Measurements from ENCODE around the gene KLK15.

KLK15 gene

GRCh38 chr19:50838239-50838638 is 4.9 kb upstream of the KLK15 start:
- WGBS, 2 donors (ENCODE audit: extremely low coverage in 2 of 2, insufficient read length in 2 of 2, insufficient replicate concordance in 1 of 2), result no CpG with 5 or more reads among the region's 6 CpGs
- peaks cover 0 to 3% of the 10 kb centered on the region in 2 donors for H3K4me1 ChIP-seq (ENCODE audit: control insufficient read depth in 2 of 2, insufficient read depth in 1 of 2, low read depth in 1 of 2, low read length in 2 of 2)
- H3K4me3 ChIP-seq (ENCODE audit: low read length in 2 of 2), result no peak overlapping the region
- H3K27ac ChIP-seq (replicated peaks; ENCODE audit: low read length), result no peak overlapping the region
- peaks cover 0 to 32% (median 28%) of the 10 kb centered on the region in 3 experiments for H3K27me3 ChIP-seq (ENCODE audit: control insufficient read depth in 3 of 3, insufficient read depth in 3 of 3, low read depth in 1 of 3, low read length in 3 of 3)
- H2BK5ac ChIP-seq (ENCODE audit: low read length), result no peak overlapping the region
- H3K4ac ChIP-seq (ENCODE audit: low read length), result no peak overlapping the region
- no peak overlapping the region for H4K91ac ChIP-seq (ENCODE audit: low read depth, low read length, poor library complexity)
- H3K9ac ChIP-seq (ENCODE audit: low read depth, low read length, poor library complexity), result no peak overlapping the region
- no peaks in the 10 kb centered on the region for H3K36me3 ChIP-seq (replicated peaks in 1 of 2; ENCODE audit: control insufficient read depth in 2 of 2, insufficient read depth in 2 of 2, low read length in 2 of 2)
- no peak overlapping the region for H3K4me2 ChIP-seq (ENCODE audit: insufficient read depth, low read length, poor library complexity, severe bottlenecking)
- H2BK12ac ChIP-seq (ENCODE audit: low read length), result no peak overlapping the region
- H2AFZ ChIP-seq (ENCODE audit: low read length), result no peak overlapping the region
- no peak overlapping the region for H2AK5ac ChIP-seq (ENCODE audit: low read depth, low read length)
- H3K79me1 ChIP-seq (ENCODE audit: low read depth, low read length), result no peaks in the 10 kb centered on the region
- no peak overlapping the region for H3K14ac ChIP-seq (ENCODE audit: low read length)
- DNase-seq (ENCODE audit: low spot score), result no peak
- no peak overlapping the region for H3K18ac ChIP-seq (ENCODE audit: low read length)
- H2BK15ac ChIP-seq (ENCODE audit: low read length), result no peak overlapping the region
- H2BK120ac ChIP-seq (ENCODE audit: low read depth, low read length), result no peak overlapping the region
- H3K9me3 ChIP-seq (replicated peaks in 1 of 2; ENCODE audit: control insufficient read depth in 2 of 2, insufficient read depth in 1 of 2, low read depth in 1 of 2, low read length in 2 of 2), result peaks cover 0 to 4% of the 10 kb centered on the region in 2 donors
- no peak overlapping the region for H4K8ac ChIP-seq (ENCODE audit: low read depth, low read length)
- no peak overlapping the region for H3K23ac ChIP-seq (ENCODE audit: low read depth, low read length, poor library complexity)

GRCh38 chr19:50837300-50837699 is 3.9 kb upstream of the KLK15 start:
- H3K9me3 ChIP-seq (replicated peaks in 1 of 2; ENCODE audit: control insufficient read depth in 2 of 2, insufficient read depth in 1 of 2, low read depth in 1 of 2, low read length in 2 of 2), result peaks cover 0 to 4% of the 10 kb centered on the region in 2 donors
- no peaks in the 10 kb centered on the region for H3K36me3 ChIP-seq (replicated peaks in 1 of 2; ENCODE audit: control insufficient read depth in 2 of 2, insufficient read depth in 2 of 2, low read length in 2 of 2)
- no peak overlapping the region for H4K91ac ChIP-seq (ENCODE audit: low read depth, low read length, poor library complexity)
- no peak overlapping the region for H2AFZ ChIP-seq (ENCODE audit: low read length)
- H3K27ac ChIP-seq (replicated peaks; ENCODE audit: low read length), result no peak overlapping the region
- no peak overlapping the region for H3K9ac ChIP-seq (ENCODE audit: low read depth, low read length, poor library complexity)
- no peak overlapping the region for H2BK12ac ChIP-seq (ENCODE audit: low read length)
- H2BK120ac ChIP-seq (ENCODE audit: low read depth, low read length), result no peak overlapping the region
- no peak overlapping the region for H3K4me3 ChIP-seq (ENCODE audit: low read length in 2 of 2)
- no peak overlapping the region for H3K4ac ChIP-seq (ENCODE audit: low read length)
- H3K4me2 ChIP-seq (ENCODE audit: insufficient read depth, low read length, poor library complexity, severe bottlenecking), result no peak overlapping the region
- no peak overlapping the region for H2BK5ac ChIP-seq (ENCODE audit: low read length)
- no peak overlapping the region for H3K18ac ChIP-seq (ENCODE audit: low read length)
- no peak overlapping the region for H3K14ac ChIP-seq (ENCODE audit: low read length)
- DNase-seq (ENCODE audit: low spot score), result no peak
- no CpG with 5 or more reads among the region's 10 CpGs for WGBS, 2 donors (ENCODE audit: extremely low coverage in 2 of 2, insufficient read length in 2 of 2, insufficient replicate concordance in 1 of 2)
- peaks cover 0 to 33% (median 26%) of the 10 kb centered on the region in 3 experiments for H3K27me3 ChIP-seq (ENCODE audit: control insufficient read depth in 3 of 3, insufficient read depth in 3 of 3, low read depth in 1 of 3, low read length in 3 of 3)
- H2AK5ac ChIP-seq (ENCODE audit: low read depth, low read length), result no peak overlapping the region
- no peak overlapping the region for H3K23ac ChIP-seq (ENCODE audit: low read depth, low read length, poor library complexity)
- no peak overlapping the region for H2BK15ac ChIP-seq (ENCODE audit: low read length)
- H3K4me1 ChIP-seq (ENCODE audit: control insufficient read depth in 2 of 2, insufficient read depth in 1 of 2, low read depth in 1 of 2, low read length in 2 of 2), result peaks cover 0 to 3% of the 10 kb centered on the region in 2 donors
- H3K79me1 ChIP-seq (ENCODE audit: low read depth, low read length), result no peaks in the 10 kb centered on the region
- no peak overlapping the region for H4K8ac ChIP-seq (ENCODE audit: low read depth, low read length)

GRCh38 chr19:50836543-50837195 is 3.3 kb upstream of the KLK15 start:
- Histone ChIP-seq H4K8ac (ENCODE audit: low read depth, low read length) (no peak overlapping the region), H3K4ac (ENCODE audit: low read length) (no peak overlapping the region), H3K27ac (replicated peaks; ENCODE audit: low read length) (no peak overlapping the region)

GRCh38 chr19:50835785-50836542 is 2.6 kb upstream of the KLK15 start:
- Histone ChIP-seq H3K14ac (ENCODE audit: low read length) (peak overlapping the region; percentile 26), H3K27me3 (ENCODE audit: control insufficient read depth in 3 of 3, insufficient read depth in 3 of 3, low read depth in 1 of 3, low read length in 3 of 3) (peaks cover 0 to 33% (median 26%) of the 10 kb centered on the region in 3 experiments), H3K18ac (ENCODE audit: low read length) (peak overlapping the region; percentile 81), H3K4ac (ENCODE audit: low read length) (no peak overlapping the region), H3K79me1 (ENCODE audit: low read depth, low read length) (no peaks in the 10 kb centered on the region), H3K4me2 (ENCODE audit: insufficient read depth, low read length, poor library complexity, severe bottlenecking) (peak overlapping the region; percentile 72), H3K4me3 (ENCODE audit: low read length in 2 of 2) (peak overlapping the region; percentile 60 to 95), H2AK5ac (ENCODE audit: low read depth, low read length) (no peak overlapping the region), H3K4me1 (ENCODE audit: control insufficient read depth in 2 of 2, insufficient read depth in 1 of 2, low read depth in 1 of 2, low read length in 2 of 2) (peaks cover 0 to 3% of the 10 kb centered on the region in 2 donors), H2BK12ac (ENCODE audit: low read length) (no peak overlapping the region), H2AFZ (ENCODE audit: low read length) (peak overlapping the region; percentile 95), H4K8ac (ENCODE audit: low read depth, low read length) (no peak overlapping the region), H3K23ac (ENCODE audit: low read depth, low read length, poor library complexity) (peak overlapping the region; percentile 94), H2BK15ac (ENCODE audit: low read length) (peak overlapping the region; percentile 77), H3K9ac (ENCODE audit: low read depth, low read length, poor library complexity) (peak overlapping the region; percentile 89), H3K9me3 (replicated peaks in 1 of 2; ENCODE audit: control insufficient read depth in 2 of 2, insufficient read depth in 1 of 2, low read depth in 1 of 2, low read length in 2 of 2) (peaks cover 0 to 4% of the 10 kb centered on the region in 2 donors), H3K36me3 (replicated peaks in 1 of 2; ENCODE audit: control insufficient read depth in 2 of 2, insufficient read depth in 2 of 2, low read length in 2 of 2) (no peaks in the 10 kb centered on the region), H2BK120ac (ENCODE audit: low read depth, low read length) (no peak overlapping the region), H2BK5ac (ENCODE audit: low read length) (no peak overlapping the region), H4K91ac (ENCODE audit: low read depth, low read length, poor library complexity) (no peak overlapping the region), H3K27ac (replicated peaks; ENCODE audit: low read length) (no peak overlapping the region)
- DNase-seq (ENCODE audit: low spot score), result peak; percentile 71
- WGBS, 2 donors (ENCODE audit: extremely low coverage in 2 of 2, insufficient read length in 2 of 2, insufficient replicate concordance in 1 of 2), result no CpG with 5 or more reads among the region's 67 CpGs

More at GRCh38 chr19:50836543-50837195, 3.3 kb upstream of the KLK15 start:
- peaks cover 0 to 33% (median 23%) of the 10 kb centered on the region in 3 experiments for H3K27me3 ChIP-seq (ENCODE audit: control insufficient read depth in 3 of 3, insufficient read depth in 3 of 3, low read depth in 1 of 3, low read length in 3 of 3)
- H3K36me3 ChIP-seq (replicated peaks in 1 of 2; ENCODE audit: control insufficient read depth in 2 of 2, insufficient read depth in 2 of 2, low read length in 2 of 2), result no peaks in the 10 kb centered on the region
- H2AFZ ChIP-seq (ENCODE audit: low read length), result peak overlapping the region; percentile 95
- H3K4me3 ChIP-seq (ENCODE audit: low read length in 2 of 2), result no peak overlapping the region
- H2BK15ac ChIP-seq (ENCODE audit: low read length), result no peak overlapping the region
- no CpG with 5 or more reads among the region's 19 CpGs for WGBS, 2 donors (ENCODE audit: extremely low coverage in 2 of 2, insufficient read length in 2 of 2, insufficient replicate concordance in 1 of 2)
- no peak overlapping the region for H3K4me2 ChIP-seq (ENCODE audit: insufficient read depth, low read length, poor library complexity, severe bottlenecking)
- H4K91ac ChIP-seq (ENCODE audit: low read depth, low read length, poor library complexity), result no peak overlapping the region
- H3K79me1 ChIP-seq (ENCODE audit: low read depth, low read length), result no peaks in the 10 kb centered on the region
- peak overlapping the region; percentile 0 for H2AK5ac ChIP-seq (ENCODE audit: low read depth, low read length)
- no peak overlapping the region for H3K9ac ChIP-seq (ENCODE audit: low read depth, low read length, poor library complexity)
- H3K4me1 ChIP-seq (ENCODE audit: control insufficient read depth in 2 of 2, insufficient read depth in 1 of 2, low read depth in 1 of 2, low read length in 2 of 2), result peaks cover 0 to 3% of the 10 kb centered on the region in 2 donors
- H3K14ac ChIP-seq (ENCODE audit: low read length), result no peak overlapping the region
- no peak overlapping the region for H2BK12ac ChIP-seq (ENCODE audit: low read length)
- H3K18ac ChIP-seq (ENCODE audit: low read length), result no peak overlapping the region
- peak overlapping the region; percentile 46 for H3K23ac ChIP-seq (ENCODE audit: low read depth, low read length, poor library complexity)
- no peak overlapping the region for H2BK120ac ChIP-seq (ENCODE audit: low read depth, low read length)
- no peak overlapping the region for H2BK5ac ChIP-seq (ENCODE audit: low read length)
- DNase-seq (ENCODE audit: low spot score), result no peak
- H3K9me3 ChIP-seq (replicated peaks in 1 of 2; ENCODE audit: control insufficient read depth in 2 of 2, insufficient read depth in 1 of 2, low read depth in 1 of 2, low read length in 2 of 2), result peaks cover 0 to 4% of the 10 kb centered on the region in 2 donors
